ENCODE data around the gene GDPD1. TPM values are rescaled to one million over a fixed set of nuclear protein-coding genes. Genes with fewer than 3 reads are reported as not detected.
"Not testable (repeated sequence)": the region's sequence is repeated elsewhere in the genome, so short reads cannot be mapped to it uniquely, and the experiment has no call there.

Gene GDPD1
- polyA plus RNA-seq, 1 donor from 2014 or later = 40.1 TPM

GRCh38 chr17:59221159-59221847 lies 992 bp downstream of the GDPD1 start:
- H3K27me3 ChIP-seq (ENCODE audit: insufficient read depth, low read depth, low read length) = no peaks in the 10 kb centered on the region
- peak overlapping the region; percentile 84 for H2AFZ ChIP-seq (ENCODE audit: low read depth, low read length)
- no peak for TF ChIP-seq TAF1 (IDR thresholded peaks at IDR 0.05; ENCODE audit: low read depth)
- peak; percentile 54 for TF ChIP-seq MXI1 (conservative IDR thresholded peaks at IDR 0.05; ENCODE audit: poor library complexity, severe bottlenecking)
- peaks cover 34% of the 10 kb centered on the region for H3K79me2 ChIP-seq (replicated peaks; ENCODE audit: insufficient read depth, low read length)
- H4K20me1 ChIP-seq (ENCODE audit: insufficient read depth) = no peaks in the 10 kb centered on the region
- no peaks in the 10 kb centered on the region for H3K9me2 ChIP-seq (ENCODE audit: insufficient read depth, low read length)
- peaks cover 10% of the 10 kb centered on the region for H3F3A ChIP-seq (ENCODE audit: insufficient read depth, low read length, poor library complexity, severe bottlenecking)
- peak overlapping the region; percentile 59 for H3K4me2 ChIP-seq (ENCODE audit: low read length)
- no peaks in the 10 kb centered on the region for H3K9me3 ChIP-seq (ENCODE audit: low read length)
- no peaks in the 10 kb centered on the region for H3K36me3 ChIP-seq (ENCODE audit: insufficient read depth, low read length)
- H3K4me3 ChIP-seq (ENCODE audit: low read length) = peak overlapping the region; percentile 74
- H3K27ac ChIP-seq (ENCODE audit: low read length) = peak overlapping the region; percentile 99
- H3K9ac ChIP-seq (ENCODE audit: low read length) = peak overlapping the region; percentile 98

- no peak overlapping the region for H2AFZ ChIP-seq (ENCODE audit: low read depth, low read length)
- H3K9me2 ChIP-seq (ENCODE audit: insufficient read depth, low read length) = no peaks in the 10 kb centered on the region
- H4K20me1 ChIP-seq (ENCODE audit: insufficient read depth) = no peaks in the 10 kb centered on the region
- peak overlapping the region; percentile 50 for H3K4me3 ChIP-seq (ENCODE audit: low read length)
- no peaks in the 10 kb centered on the region for H3K27me3 ChIP-seq (ENCODE audit: insufficient read depth, low read depth, low read length)
- H3K27ac ChIP-seq (ENCODE audit: low read length) = no peak overlapping the region
- no peak overlapping the region for H3K9ac ChIP-seq (ENCODE audit: low read length)
- no peak overlapping the region for H3K4me2 ChIP-seq (ENCODE audit: low read length)
- H3K9me3 ChIP-seq (ENCODE audit: low read length) = no peaks in the 10 kb centered on the region
- peaks cover 40% of the 10 kb centered on the region for H3K79me2 ChIP-seq (replicated peaks; ENCODE audit: insufficient read depth, low read length)
- H3K36me3 ChIP-seq (ENCODE audit: insufficient read depth, low read length) = no peaks in the 10 kb centered on the region
- peaks cover 10% of the 10 kb centered on the region for H3F3A ChIP-seq (ENCODE audit: insufficient read depth, low read length, poor library complexity, severe bottlenecking)
- TF ChIP-seq POLR2AphosphoS5 (IDR thresholded peaks at IDR 0.05) (no peak), EZH2 (IDR thresholded peaks at IDR 0.05; ENCODE audit: borderline replicate concordance, insufficient read depth, low read length, poor library complexity, severe bottlenecking) (no peak), SMC3 (conservative IDR thresholded peaks at IDR 0.05; ENCODE audit: poor library complexity) (no peak), TAF1 (IDR thresholded peaks at IDR 0.05; ENCODE audit: low read depth) (no peak), EP300 (conservative IDR thresholded peaks at IDR 0.05; ENCODE audit: poor library complexity, severe bottlenecking) (no peak), CTCF (IDR thresholded peaks at IDR 0.05; ENCODE audit: poor library complexity, severe bottlenecking) (no peak), REST (IDR thresholded peaks at IDR 0.05; ENCODE audit: borderline replicate concordance) (no peak), MXI1 (conservative IDR thresholded peaks at IDR 0.05; ENCODE audit: poor library complexity, severe bottlenecking) (no peak), RAD21 (conservative IDR thresholded peaks at IDR 0.05) (no peak)
These were observed 3.5 kb downstream of the GDPD1 start for GRCh38 chr17:59223813-59224212.

GRCh38 chr17:59228588-59228987 lies 8.3 kb downstream of the GDPD1 start:
- H3F3A ChIP-seq (ENCODE audit: insufficient read depth, low read length, poor library complexity, severe bottlenecking); H3K27me3 ChIP-seq (ENCODE audit: insufficient read depth, low read depth, low read length); H2AFZ ChIP-seq (ENCODE audit: low read depth, low read length); H3K4me3 ChIP-seq (ENCODE audit: low read length); H3K9me2 ChIP-seq (ENCODE audit: insufficient read depth, low read length); H3K9me3 ChIP-seq (ENCODE audit: low read length); H3K4me2 ChIP-seq (ENCODE audit: low read length); H3K27ac ChIP-seq (ENCODE audit: low read length); H3K36me3 ChIP-seq (ENCODE audit: insufficient read depth, low read length); H4K20me1 ChIP-seq (ENCODE audit: insufficient read depth); H3K9ac ChIP-seq (ENCODE audit: low read length): not testable (repeated sequence)
- peaks cover 29% of the 10 kb centered on the region for H3K79me2 ChIP-seq (replicated peaks; ENCODE audit: insufficient read depth, low read length)

All from neural cell (in vitro differentiated cells).